HepG2 (cell line): ENCODE results near the gene SYNM. TPM values are rescaled to one million over a fixed set of nuclear protein-coding genes. Genes with fewer than 3 reads are reported as not detected.

Experiments
- HOXA9 ChIP-seq: sonication (generic); formaldehyde crosslinking; IDR thresholded peaks from 2 replicates; pipeline ENCODE4 v1.8.1; 2022; ENCODE audit warnings: missing genetic modification reagents, mild to moderate bottlenecking, moderate library complexity, borderline replicate concordance
- IKZF4 ChIP-seq: sonication (generic); formaldehyde crosslinking; IDR thresholded peaks from 2 replicates; pipeline ENCODE4 v1.5.1; 2020; ENCODE audit warnings: borderline replicate concordance, mild to moderate bottlenecking, low read depth, missing genetic modification reagents; ENCODE audit errors: not compliant biosample characterization
- MED8 ChIP-seq: sonication (generic); formaldehyde crosslinking; IDR thresholded peaks from 2 replicates; pipeline ENCODE4 v1.8.1; 2023; ENCODE audit warnings: mild to moderate bottlenecking, missing genetic modification reagents; ENCODE audit not compliant: insufficient replicate concordance
- NAIF1 ChIP-seq: sonication (generic); formaldehyde crosslinking; IDR thresholded peaks from 2 replicates; pipeline ENCODE4 v1.5.0; 2020; ENCODE audit warnings: mild to moderate bottlenecking, missing genetic modification reagents, borderline replicate concordance
- NR2F1 ChIP-seq, 2 experiments: fragments of 450-650 bp in 1 of 2; formaldehyde crosslinking in 1 of 2; IDR thresholded peaks; 2 replicates each; pipeline versions ENCODE4 v1.5.0 to v1.6.1; 2016 to 2020; ENCODE audit warnings: mild to moderate bottlenecking in 1 of 2, missing compliant biosample characterization in 1 of 2, missing genetic modification reagents in 1 of 2, moderate library complexity in 1 of 2
- STAG1 ChIP-seq: sonication (generic); formaldehyde crosslinking; IDR thresholded peaks from 2 replicates; pipeline ENCODE4 v1.4.0; 2020; ENCODE audit warnings: missing genetic modification reagents
- ZIK1 ChIP-seq: sonication (generic); formaldehyde crosslinking; IDR thresholded peaks from 2 replicates; pipeline ENCODE4 v1.5.0; 2020; ENCODE audit warnings: mild to moderate bottlenecking, low read depth, missing genetic modification reagents, borderline replicate concordance
- ZNF432 ChIP-seq: sonication (generic); formaldehyde crosslinking; IDR thresholded peaks from 2 replicates; pipeline ENCODE4 v1.5.0; 2020; ENCODE audit warnings: missing genetic modification reagents, mild to moderate bottlenecking, borderline replicate concordance
- ZNF660 ChIP-seq: sonication (generic); formaldehyde crosslinking; IDR thresholded peaks from 2 replicates; pipeline ENCODE4 v1.5.1; 2020; ENCODE audit warnings: mild to moderate bottlenecking, low read depth, missing genetic modification reagents, borderline replicate concordance
- polyA plus RNA-seq, 8 experiments: library from polyadenylated mRNA; depleted of rRNA in 3 of 8; stranded (reverse) in 7 of 8; unstranded in 1 of 8; fragments of >200 nt; fragmentation: Illumina TruSeq in 4 of 8; extraction: Trizol in 4 of 8; gene quantifications; 2 replicates each; pipeline versions ENCODE4 v1.2.1 to v1.2.3, GENCODE V29; 2011 to 2016; ENCODE audit warnings: low read depth in 4 of 8, missing spikeins in 1 of 8, mixed read lengths in 1 of 8; ENCODE audit not compliant: insufficient read depth in 1 of 8
- total RNA-seq, 5 experiments: library from RNA; depleted of rRNA; stranded (reverse); fragments of >200 nt; fragmentation: Illumina TruSeq; extraction: Trizol; gene quantifications; 2 replicates each; pipeline ENCODE4 v1.2.3, GENCODE V29; 2016; ENCODE audit warnings: low read depth in 1 of 5
- TF ChIP-seq, protein P1 (sequence below): sonication (generic); formaldehyde crosslinking; IDR thresholded peaks from 2 replicates; pipeline ENCODE4 v1.5.1; 2020; ENCODE audit warnings: mild to moderate bottlenecking, missing genetic modification reagents, borderline replicate concordance
- TF ChIP-seq, protein P2 (sequence below): sonication (generic); formaldehyde crosslinking; IDR thresholded peaks from 2 replicates; pipeline ENCODE4 v1.5.0; 2020; ENCODE audit warnings: mild to moderate bottlenecking, missing genetic modification reagents
- TF ChIP-seq, protein P3 (sequence below): sonication (generic); formaldehyde crosslinking; IDR thresholded peaks from 2 replicates; pipeline ENCODE4 v1.9.0; 2021; ENCODE audit warnings: missing genetic modification reagents, borderline replicate concordance
- TF ChIP-seq, protein P4 (sequence below): sonication (generic); formaldehyde crosslinking; IDR thresholded peaks from 2 replicates; pipeline ENCODE4 v1.4.0; 2020; ENCODE audit warnings: low read depth, missing genetic modification reagents

Gene SYNM
- total and polyA plus RNA-seq, 2 of the 13 experiments (the other 11 are each of a cell fraction or from before 2014, with no cell fraction given), result 1.1 to 3.7 TPM

DNA sequence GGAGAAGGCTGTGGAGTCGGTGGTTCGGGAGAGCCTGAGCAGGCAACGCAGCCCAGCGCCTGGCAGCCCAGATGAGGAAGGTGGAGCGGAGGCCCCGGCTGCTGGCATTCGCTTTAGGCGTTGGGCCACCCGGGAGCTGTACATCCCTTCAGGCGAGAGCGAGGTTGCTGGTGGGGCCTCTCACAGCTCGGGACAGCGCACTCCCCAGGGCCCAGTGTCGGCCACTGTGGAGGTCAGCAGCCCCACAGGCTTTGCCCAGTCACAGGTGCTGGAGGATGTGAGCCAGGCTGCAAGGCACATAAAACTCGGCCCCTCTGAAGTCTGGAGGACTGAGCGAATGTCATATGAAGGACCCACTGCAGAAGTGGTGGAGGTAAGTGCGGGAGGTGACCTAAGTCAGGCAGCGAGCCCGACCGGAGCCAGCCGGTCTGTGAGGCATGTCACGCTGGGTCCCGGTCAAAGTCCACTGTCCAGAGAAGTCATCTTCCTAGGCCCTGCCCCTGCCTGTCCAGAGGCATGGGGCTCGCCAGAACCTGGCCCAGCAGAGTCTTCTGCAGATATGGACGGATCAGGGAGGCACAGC, 26.7 kb downstream of the SYNM start (continued):
- TF ChIP-seq, protein P1, sequence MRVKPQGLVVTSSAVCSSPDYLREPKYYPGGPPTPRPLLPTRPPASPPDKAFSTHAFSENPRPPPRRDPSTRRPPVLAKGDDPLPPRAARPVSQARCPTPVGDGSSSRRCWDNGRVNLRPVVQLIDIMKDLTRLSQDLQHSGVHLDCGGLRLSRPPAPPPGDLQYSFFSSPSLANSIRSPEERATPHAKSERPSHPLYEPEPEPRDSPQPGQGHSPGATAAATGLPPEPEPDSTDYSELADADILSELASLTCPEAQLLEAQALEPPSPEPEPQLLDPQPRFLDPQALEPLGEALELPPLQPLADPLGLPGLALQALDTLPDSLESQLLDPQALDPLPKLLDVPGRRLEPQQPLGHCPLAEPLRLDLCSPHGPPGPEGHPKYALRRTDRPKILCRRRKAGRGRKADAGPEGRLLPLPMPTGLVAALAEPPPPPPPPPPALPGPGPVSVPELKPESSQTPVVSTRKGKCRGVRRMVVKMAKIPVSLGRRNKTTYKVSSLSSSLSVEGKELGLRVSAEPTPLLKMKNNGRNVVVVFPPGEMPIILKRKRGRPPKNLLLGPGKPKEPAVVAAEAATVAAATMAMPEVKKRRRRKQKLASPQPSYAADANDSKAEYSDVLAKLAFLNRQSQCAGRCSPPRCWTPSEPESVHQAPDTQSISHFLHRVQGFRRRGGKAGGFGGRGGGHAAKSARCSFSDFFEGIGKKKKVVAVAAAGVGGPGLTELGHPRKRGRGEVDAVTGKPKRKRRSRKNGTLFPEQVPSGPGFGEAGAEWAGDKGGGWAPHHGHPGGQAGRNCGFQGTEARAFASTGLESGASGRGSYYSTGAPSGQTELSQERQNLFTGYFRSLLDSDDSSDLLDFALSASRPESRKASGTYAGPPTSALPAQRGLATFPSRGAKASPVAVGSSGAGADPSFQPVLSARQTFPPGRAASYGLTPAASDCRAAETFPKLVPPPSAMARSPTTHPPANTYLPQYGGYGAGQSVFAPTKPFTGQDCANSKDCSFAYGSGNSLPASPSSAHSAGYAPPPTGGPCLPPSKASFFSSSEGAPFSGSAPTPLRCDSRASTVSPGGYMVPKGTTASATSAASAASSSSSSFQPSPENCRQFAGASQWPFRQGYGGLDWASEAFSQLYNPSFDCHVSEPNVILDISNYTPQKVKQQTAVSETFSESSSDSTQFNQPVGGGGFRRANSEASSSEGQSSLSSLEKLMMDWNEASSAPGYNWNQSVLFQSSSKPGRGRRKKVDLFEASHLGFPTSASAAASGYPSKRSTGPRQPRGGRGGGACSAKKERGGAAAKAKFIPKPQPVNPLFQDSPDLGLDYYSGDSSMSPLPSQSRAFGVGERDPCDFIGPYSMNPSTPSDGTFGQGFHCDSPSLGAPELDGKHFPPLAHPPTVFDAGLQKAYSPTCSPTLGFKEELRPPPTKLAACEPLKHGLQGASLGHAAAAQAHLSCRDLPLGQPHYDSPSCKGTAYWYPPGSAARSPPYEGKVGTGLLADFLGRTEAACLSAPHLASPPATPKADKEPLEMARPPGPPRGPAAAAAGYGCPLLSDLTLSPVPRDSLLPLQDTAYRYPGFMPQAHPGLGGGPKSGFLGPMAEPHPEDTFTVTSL (CRISPR knock-in tag), result peak; percentile 46; the same call in 1 of the 2 replicates
- TF ChIP-seq MED8 (CRISPR knock-in tag) (no peak), ZIK1 (CRISPR knock-in tag) (no peak), STAG1 (CRISPR knock-in tag) (0 out of 2 replicates have a peak, but pooled peaks have one; percentile 11), NR2F1 (CRISPR knock-in tag; IDR thresholded peaks at IDR 0.05) (no peak), ZNF432 (CRISPR knock-in tag) (no peak), NAIF1 (CRISPR knock-in tag) (no peak), ZNF660 (CRISPR knock-in tag) (no peak), HOXA9 (CRISPR knock-in tag) (no peak), IKZF4 (CRISPR knock-in tag) (no peak)
- TF ChIP-seq, protein P2, sequence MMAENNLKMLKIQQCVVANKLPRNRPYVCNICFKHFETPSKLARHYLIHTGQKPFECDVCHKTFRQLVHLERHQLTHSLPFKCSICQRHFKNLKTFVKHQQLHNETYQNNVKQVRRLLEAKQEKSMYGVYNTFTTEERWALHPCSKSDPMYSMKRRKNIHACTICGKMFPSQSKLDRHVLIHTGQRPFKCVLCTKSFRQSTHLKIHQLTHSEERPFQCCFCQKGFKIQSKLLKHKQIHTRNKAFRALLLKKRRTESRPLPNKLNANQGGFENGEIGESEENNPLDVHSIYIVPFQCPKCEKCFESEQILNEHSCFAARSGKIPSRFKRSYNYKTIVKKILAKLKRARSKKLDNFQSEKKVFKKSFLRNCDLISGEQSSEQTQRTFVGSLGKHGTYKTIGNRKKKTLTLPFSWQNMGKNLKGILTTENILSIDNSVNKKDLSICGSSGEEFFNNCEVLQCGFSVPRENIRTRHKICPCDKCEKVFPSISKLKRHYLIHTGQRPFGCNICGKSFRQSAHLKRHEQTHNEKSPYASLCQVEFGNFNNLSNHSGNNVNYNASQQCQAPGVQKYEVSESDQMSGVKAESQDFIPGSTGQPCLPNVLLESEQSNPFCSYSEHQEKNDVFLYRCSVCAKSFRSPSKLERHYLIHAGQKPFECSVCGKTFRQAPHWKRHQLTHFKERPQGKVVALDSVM (CRISPR knock-in tag), result no peak
- TF ChIP-seq, protein P3, sequence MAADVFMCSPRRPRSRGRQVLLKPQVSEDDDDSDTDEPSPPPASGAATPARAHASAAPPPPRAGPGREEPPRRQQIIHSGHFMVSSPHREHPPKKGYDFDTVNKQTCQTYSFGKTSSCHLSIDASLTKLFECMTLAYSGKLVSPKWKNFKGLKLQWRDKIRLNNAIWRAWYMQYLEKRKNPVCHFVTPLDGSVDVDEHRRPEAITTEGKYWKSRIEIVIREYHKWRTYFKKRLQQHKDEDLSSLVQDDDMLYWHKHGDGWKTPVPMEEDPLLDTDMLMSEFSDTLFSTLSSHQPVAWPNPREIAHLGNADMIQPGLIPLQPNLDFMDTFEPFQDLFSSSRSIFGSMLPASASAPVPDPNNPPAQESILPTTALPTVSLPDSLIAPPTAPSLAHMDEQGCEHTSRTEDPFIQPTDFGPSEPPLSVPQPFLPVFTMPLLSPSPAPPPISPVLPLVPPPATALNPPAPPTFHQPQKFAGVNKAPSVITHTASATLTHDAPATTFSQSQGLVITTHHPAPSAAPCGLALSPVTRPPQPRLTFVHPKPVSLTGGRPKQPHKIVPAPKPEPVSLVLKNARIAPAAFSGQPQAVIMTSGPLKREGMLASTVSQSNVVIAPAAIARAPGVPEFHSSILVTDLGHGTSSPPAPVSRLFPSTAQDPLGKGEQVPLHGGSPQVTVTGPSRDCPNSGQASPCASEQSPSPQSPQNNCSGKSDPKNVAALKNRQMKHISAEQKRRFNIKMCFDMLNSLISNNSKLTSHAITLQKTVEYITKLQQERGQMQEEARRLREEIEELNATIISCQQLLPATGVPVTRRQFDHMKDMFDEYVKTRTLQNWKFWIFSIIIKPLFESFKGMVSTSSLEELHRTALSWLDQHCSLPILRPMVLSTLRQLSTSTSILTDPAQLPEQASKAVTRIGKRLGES, result no peak
- TF ChIP-seq, protein P4, sequence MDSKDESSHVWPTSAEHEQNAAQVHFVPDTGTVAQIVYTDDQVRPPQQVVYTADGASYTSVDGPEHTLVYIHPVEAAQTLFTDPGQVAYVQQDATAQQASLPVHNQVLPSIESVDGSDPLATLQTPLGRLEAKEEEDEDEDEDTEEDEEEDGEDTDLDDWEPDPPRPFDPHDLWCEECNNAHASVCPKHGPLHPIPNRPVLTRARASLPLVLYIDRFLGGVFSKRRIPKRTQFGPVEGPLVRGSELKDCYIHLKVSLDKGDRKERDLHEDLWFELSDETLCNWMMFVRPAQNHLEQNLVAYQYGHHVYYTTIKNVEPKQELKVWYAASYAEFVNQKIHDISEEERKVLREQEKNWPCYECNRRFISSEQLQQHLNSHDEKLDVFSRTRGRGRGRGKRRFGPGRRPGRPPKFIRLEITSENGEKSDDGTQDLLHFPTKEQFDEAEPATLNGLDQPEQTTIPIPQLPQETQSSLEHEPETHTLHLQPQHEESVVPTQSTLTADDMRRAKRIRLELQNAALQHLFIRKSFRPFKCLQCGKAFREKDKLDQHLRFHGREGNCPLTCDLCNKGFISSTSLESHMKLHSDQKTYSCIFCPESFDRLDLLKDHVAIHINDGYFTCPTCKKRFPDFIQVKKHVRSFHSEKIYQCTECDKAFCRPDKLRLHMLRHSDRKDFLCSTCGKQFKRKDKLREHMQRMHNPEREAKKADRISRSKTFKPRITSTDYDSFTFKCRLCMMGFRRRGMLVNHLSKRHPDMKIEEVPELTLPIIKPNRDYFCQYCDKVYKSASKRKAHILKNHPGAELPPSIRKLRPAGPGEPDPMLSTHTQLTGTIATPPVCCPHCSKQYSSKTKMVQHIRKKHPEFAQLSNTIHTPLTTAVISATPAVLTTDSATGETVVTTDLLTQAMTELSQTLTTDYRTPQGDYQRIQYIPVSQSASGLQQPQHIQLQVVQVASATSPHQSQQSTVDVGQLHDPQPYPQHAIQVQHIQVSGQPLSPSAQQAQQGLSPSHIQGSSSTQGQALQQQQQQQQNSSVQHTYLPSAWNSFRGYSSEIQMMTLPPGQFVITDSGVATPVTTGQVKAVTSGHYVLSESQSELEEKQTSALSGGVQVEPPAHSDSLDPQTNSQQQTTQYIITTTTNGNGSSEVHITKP, result 0 out of 2 replicates have a peak, but pooled peaks have one; percentile 55
